ENCODE data around the gene TSPAN12. TPM values are rescaled to one million over a fixed set of nuclear protein-coding genes. Genes with fewer than 3 reads are reported as not detected.

TSPAN12 gene
- total RNA-seq, 1 experiment from 2014 or later, result 17.3 TPM

DNA sequence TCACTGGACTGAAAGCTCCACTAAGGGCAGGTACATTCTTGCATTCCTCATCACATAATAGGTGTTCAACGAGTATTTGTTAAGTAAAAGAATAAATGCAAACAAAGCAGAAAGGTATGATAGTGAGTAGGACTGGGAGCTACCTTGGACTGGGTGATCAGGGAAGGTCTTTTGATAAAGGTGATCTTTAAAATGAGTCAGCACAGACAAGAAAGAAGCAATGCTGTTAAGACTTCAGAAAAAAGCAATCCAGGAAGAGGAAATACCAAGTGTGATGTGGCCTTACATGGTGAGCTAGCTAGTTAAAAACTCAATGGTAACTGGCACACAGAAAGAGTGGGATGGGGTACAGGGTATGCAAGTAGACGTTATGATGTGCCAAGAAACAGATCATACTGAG lies 40.1 kb downstream of the TSPAN12 start (continued):
- TF ChIP-seq E2F1 (CRISPR knock-in tag; IDR thresholded peaks at IDR 0.05) (no peak), JAZF1 (CRISPR knock-in tag; IDR thresholded peaks at IDR 0.05) (no peak)

DNA sequence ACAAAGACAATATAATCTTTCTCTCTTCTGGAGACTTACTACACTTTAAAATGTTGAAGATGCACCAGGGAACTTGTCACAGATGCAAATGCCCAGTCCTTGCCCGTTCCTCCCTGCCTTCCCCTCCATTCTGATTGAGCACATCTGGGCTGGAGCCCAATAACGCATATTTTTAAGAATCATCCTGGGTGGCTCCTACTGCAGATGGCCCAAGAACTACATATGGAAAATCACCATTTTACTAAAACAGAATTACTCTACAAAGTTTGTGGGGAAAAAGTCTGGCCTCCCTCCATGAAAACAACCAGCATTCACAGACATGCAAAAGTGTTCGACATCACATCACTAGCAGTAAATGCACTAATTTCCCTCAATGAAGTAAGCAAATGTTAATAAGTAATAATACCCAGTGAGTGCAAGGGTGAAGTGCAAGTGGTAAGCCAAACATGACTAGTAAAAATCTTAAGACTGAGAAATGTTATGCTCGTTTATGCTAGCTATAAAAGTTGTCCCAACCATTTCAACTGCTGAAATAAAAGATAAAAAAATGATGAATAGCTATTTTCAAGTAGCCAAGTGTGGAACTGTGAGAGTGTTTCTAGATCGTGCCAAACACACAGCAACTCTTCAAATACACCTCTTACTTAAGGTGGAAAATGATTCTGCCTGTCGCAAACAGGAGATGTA lies 43.5 kb downstream of the TSPAN12 start:
- POLR2A ChIA-PET, result no interaction called here
- peaks cover 3% of the 10 kb centered on the region; the same call in 1 of the 2 replicates for H3K36me3 Mint-ChIP-seq
- ATAC-seq (no peak), DNase-seq (ENCODE audit: low spot score) (no peak)
- H3K9me3 Mint-ChIP-seq, result no peaks in the 10 kb centered on the region
- H3K27me3 Mint-ChIP-seq (ENCODE audit: low read depth), result no peaks in the 10 kb centered on the region
- H3K4me1 Mint-ChIP-seq, result peaks cover 17% of the 10 kb centered on the region
- no peak overlapping the region for H3K27ac Mint-ChIP-seq
- CTCF ChIA-PET, result no interaction called here
- no peak for TF ChIP-seq ARID4B (CRISPR knock-in tag; IDR thresholded peaks at IDR 0.05; ENCODE audit: borderline replicate concordance)
- no peak overlapping the region for H3K4me3 Mint-ChIP-seq

DNA sequence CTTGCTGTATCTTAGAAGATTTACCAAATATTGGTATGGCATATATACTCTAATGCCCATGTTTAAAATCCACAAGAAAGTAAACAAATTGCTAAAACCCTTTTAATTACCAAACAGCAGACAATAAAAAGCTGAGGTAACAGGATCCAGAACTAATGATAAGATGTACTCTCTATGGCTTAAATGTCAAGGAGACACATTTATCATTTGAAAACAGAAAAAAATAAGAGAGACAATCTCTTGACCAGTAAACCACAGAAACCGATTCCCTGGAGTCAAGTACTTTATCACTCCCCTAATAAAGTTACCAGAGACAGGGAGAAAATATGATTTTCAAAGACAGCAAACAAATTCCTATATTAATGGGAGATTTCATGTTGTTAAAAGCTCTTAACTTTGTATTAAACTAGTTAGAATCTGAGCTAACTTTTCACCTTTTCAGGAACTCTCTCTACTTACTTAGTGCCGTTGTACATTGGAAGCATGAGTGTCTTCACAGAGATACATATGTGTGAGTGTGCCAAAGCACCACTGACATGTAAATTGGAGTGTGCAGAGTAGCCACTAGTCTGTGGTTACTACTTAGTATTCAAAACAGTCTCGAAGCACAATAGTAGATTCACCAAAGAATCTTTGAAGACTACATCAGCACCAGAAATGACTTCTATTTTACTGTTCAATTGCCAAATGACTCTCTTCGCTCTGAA lies 44.2 kb downstream of the TSPAN12 start:
- DNase-seq (ENCODE audit: low spot score) (no peak), ATAC-seq (no peak)
- TF ChIP-seq ZNF671 (CRISPR knock-in tag; IDR thresholded peaks at IDR 0.05) (no peak), GRHL2 (CRISPR knock-in tag; IDR thresholded peaks at IDR 0.05; ENCODE audit: insufficient replicate concordance, severe bottlenecking) (no peak), FOXJ3 (CRISPR knock-in tag; IDR thresholded peaks at IDR 0.05; ENCODE audit: borderline replicate concordance) (no peak), ESRRA (CRISPR knock-in tag; IDR thresholded peaks at IDR 0.05; ENCODE audit: borderline replicate concordance) (no peak)
- no peak overlapping the region for H3K27ac Mint-ChIP-seq
- H3K27me3 Mint-ChIP-seq (ENCODE audit: low read depth), result no peaks in the 10 kb centered on the region
- H3K36me3 Mint-ChIP-seq, result peaks cover 3% of the 10 kb centered on the region; the same call in 1 of the 2 replicates
- CTCF ChIA-PET, result no interaction called here
- POLR2A ChIA-PET, result no interaction called here
- no peak overlapping the region for H3K4me3 Mint-ChIP-seq
- H3K4me1 Mint-ChIP-seq, result peaks cover 17% of the 10 kb centered on the region
- no peaks in the 10 kb centered on the region for H3K9me3 Mint-ChIP-seq

GRCh38 chr7:120813089-120813488 lies 44.9 kb downstream of the TSPAN12 start:
- no peak for ATAC-seq
- TF ChIP-seq, protein P1, sequence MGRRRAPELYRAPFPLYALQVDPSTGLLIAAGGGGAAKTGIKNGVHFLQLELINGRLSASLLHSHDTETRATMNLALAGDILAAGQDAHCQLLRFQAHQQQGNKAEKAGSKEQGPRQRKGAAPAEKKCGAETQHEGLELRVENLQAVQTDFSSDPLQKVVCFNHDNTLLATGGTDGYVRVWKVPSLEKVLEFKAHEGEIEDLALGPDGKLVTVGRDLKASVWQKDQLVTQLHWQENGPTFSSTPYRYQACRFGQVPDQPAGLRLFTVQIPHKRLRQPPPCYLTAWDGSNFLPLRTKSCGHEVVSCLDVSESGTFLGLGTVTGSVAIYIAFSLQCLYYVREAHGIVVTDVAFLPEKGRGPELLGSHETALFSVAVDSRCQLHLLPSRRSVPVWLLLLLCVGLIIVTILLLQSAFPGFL (CRISPR knock-in tag; IDR thresholded peaks at IDR 0.05; ENCODE audit: borderline replicate concordance), result no peak
- no peak for TF ChIP-seq FOXJ3 (CRISPR knock-in tag; IDR thresholded peaks at IDR 0.05; ENCODE audit: borderline replicate concordance)
- TF ChIP-seq, protein P2, sequence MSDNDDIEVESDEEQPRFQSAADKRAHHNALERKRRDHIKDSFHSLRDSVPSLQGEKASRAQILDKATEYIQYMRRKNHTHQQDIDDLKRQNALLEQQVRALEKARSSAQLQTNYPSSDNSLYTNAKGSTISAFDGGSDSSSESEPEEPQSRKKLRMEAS (CRISPR knock-in tag; IDR thresholded peaks at IDR 0.05), result no peak
- no peak for TF ChIP-seq FOXP1 (CRISPR knock-in tag; IDR thresholded peaks at IDR 0.05; ENCODE audit: borderline replicate concordance)
- TF ChIP-seq, protein P3, sequence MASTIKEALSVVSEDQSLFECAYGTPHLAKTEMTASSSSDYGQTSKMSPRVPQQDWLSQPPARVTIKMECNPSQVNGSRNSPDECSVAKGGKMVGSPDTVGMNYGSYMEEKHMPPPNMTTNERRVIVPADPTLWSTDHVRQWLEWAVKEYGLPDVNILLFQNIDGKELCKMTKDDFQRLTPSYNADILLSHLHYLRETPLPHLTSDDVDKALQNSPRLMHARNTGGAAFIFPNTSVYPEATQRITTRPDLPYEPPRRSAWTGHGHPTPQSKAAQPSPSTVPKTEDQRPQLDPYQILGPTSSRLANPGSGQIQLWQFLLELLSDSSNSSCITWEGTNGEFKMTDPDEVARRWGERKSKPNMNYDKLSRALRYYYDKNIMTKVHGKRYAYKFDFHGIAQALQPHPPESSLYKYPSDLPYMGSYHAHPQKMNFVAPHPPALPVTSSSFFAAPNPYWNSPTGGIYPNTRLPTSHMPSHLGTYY (CRISPR knock-in tag; IDR thresholded peaks at IDR 0.05), result no peak
- no peak for TF ChIP-seq GABPB1 (CRISPR knock-in tag; IDR thresholded peaks at IDR 0.05)
- no peak for TF ChIP-seq NR2C2 (CRISPR knock-in tag; IDR thresholded peaks at IDR 0.05)
- TF ChIP-seq, protein P4, sequence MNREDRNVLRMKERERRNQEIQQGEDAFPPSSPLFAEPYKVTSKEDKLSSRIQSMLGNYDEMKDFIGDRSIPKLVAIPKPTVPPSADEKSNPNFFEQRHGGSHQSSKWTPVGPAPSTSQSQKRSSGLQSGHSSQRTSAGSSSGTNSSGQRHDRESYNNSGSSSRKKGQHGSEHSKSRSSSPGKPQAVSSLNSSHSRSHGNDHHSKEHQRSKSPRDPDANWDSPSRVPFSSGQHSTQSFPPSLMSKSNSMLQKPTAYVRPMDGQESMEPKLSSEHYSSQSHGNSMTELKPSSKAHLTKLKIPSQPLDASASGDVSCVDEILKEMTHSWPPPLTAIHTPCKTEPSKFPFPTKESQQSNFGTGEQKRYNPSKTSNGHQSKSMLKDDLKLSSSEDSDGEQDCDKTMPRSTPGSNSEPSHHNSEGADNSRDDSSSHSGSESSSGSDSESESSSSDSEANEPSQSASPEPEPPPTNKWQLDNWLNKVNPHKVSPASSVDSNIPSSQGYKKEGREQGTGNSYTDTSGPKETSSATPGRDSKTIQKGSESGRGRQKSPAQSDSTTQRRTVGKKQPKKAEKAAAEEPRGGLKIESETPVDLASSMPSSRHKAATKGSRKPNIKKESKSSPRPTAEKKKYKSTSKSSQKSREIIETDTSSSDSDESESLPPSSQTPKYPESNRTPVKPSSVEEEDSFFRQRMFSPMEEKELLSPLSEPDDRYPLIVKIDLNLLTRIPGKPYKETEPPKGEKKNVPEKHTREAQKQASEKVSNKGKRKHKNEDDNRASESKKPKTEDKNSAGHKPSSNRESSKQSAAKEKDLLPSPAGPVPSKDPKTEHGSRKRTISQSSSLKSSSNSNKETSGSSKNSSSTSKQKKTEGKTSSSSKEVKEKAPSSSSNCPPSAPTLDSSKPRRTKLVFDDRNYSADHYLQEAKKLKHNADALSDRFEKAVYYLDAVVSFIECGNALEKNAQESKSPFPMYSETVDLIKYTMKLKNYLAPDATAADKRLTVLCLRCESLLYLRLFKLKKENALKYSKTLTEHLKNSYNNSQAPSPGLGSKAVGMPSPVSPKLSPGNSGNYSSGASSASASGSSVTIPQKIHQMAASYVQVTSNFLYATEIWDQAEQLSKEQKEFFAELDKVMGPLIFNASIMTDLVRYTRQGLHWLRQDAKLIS (CRISPR knock-in tag; IDR thresholded peaks at IDR 0.05; ENCODE audit: borderline replicate concordance), result no peak
- TF ChIP-seq ATF1 (CRISPR knock-in tag; IDR thresholded peaks at IDR 0.05), result no peak
- no peak for TF ChIP-seq ETV6 (CRISPR knock-in tag; IDR thresholded peaks at IDR 0.05)

More at GRCh38 chr7:120813089-120813488, 44.9 kb downstream of the TSPAN12 start:
- Mint-ChIP-seq H3K9me3 (no peaks in the 10 kb centered on the region), H3K4me3 (no peak overlapping the region), H3K27ac (no peak overlapping the region), H3K27me3 (ENCODE audit: low read depth) (no peaks in the 10 kb centered on the region), H3K36me3 (peaks cover 3% of the 10 kb centered on the region; the same call in 1 of the 2 replicates), H3K4me1 (peaks cover 15% of the 10 kb centered on the region)
- no peak for DNase-seq (ENCODE audit: low spot score)
- CTCF ChIA-PET, result no interaction called here
- POLR2A ChIA-PET, result no interaction called here
